H1 (cell line): Measurements from ENCODE around the gene MRPS2. TPM values are rescaled to one million over a fixed set of nuclear protein-coding genes. Genes with fewer than 3 reads are reported as not detected.

ENCODE experiments used
- CTCF ChIA-PET: fragments of 300-600 bp; sonication (Branson Sonifier 250); formaldehyde crosslinking; loops from one replicate; lab custom pipeline; 2021; ENCODE audit not compliant: partially characterized antibody; lab: Charles Lee
- POLR2A ChIA-PET: fragments of 300-600 bp; sonication (Branson Sonifier 250); formaldehyde crosslinking; loops from one replicate; lab custom pipeline; 2021; ENCODE audit warnings: inconsistent platforms; ENCODE audit not compliant: partially characterized antibody; lab: Charles Lee
- DNase-seq, 2 experiments: peaks; one replicate each; pipeline versions ENCODE4 v3.0.0 to v3.0.0-alpha.2; 2010 to 2022; ENCODE audit warnings: low spot score in 2 of 2, low read depth in 1 of 2, mixed read lengths in 1 of 2
- FAIRE-seq: peaks from 2 replicates; lab custom pipeline; 2011; peaks lifted over from hg19 to GRCh38; lab: Jason Lieb, UNC
- H2AFZ ChIP-seq: 2 replicates; pipeline ENCODE4 v1.8.1; 2012; ENCODE audit warnings: low read length, inconsistent platforms
- H2AK5ac ChIP-seq: 2 replicates; pipeline ENCODE4 v1.6.1; 2013; ENCODE audit warnings: low read depth, low read length
- H2BK120ac ChIP-seq: replicated peaks from 2 replicates; pipeline ENCODE3; 2013; ENCODE audit warnings: low read depth, low read length, inconsistent platforms
- H2BK12ac ChIP-seq: 2 replicates; pipeline ENCODE4 v1.6.1; 2013; ENCODE audit warnings: low read depth, low read length
- H2BK15ac ChIP-seq: 2 replicates; pipeline ENCODE4 v1.6.1; 2013; ENCODE audit warnings: low read length
- H2BK20ac ChIP-seq: 2 replicates; pipeline ENCODE4 v1.6.1; 2013; ENCODE audit warnings: low read length
- H2BK5ac ChIP-seq: 2 replicates; pipeline ENCODE4 v1.6.1; 2013; ENCODE audit warnings: low read depth, low read length
- H3K14ac ChIP-seq: 2 replicates; pipeline ENCODE4 v1.6.1; 2013; ENCODE audit warnings: inconsistent platforms; ENCODE audit not compliant: insufficient read length
- H3K18ac ChIP-seq: 2 replicates; pipeline ENCODE4 v1.6.1; 2013; ENCODE audit warnings: low read length; ENCODE audit errors: extremely low read depth
- H3K23ac ChIP-seq: 2 replicates; pipeline ENCODE4 v1.6.1; 2013; ENCODE audit warnings: inconsistent platforms; ENCODE audit not compliant: insufficient read length
- H3K23me2 ChIP-seq: 2 replicates; pipeline ENCODE4 v1.6.1; 2013; ENCODE audit warnings: low read depth, low read length
- H3K27ac ChIP-seq: 2 replicates; pipeline ENCODE4 v1.6.1; 2011; ENCODE audit warnings: low read depth, low read length, inconsistent platforms
- H3K27me3 ChIP-seq, 4 experiments: replicated peaks in 1 of 4; 1 replicate in 1 of 4; 2 replicates in 3 of 4; pipeline versions ENCODE4 v1.6.1 to v1.8.1; 2011 to 2013; ENCODE audit warnings: low read length in 3 of 4, mild to moderate bottlenecking in 3 of 4, inconsistent platforms in 2 of 4, mixed read lengths in 2 of 4, moderate library complexity in 1 of 4; ENCODE audit not compliant: control insufficient read depth in 3 of 4, insufficient read depth in 3 of 4; ENCODE audit errors: extremely low read depth in 1 of 4
- H3K36me3 ChIP-seq, 4 experiments: 2 replicates each; pipeline versions ENCODE4 v1.6.1 to v1.8.1; 2011 to 2013; ENCODE audit warnings: mild to moderate bottlenecking in 4 of 4, low read length in 3 of 4, moderate library complexity in 2 of 4, control low read depth in 1 of 4, inconsistent platforms in 1 of 4; ENCODE audit not compliant: insufficient read depth in 4 of 4, control insufficient read depth in 2 of 4
- H3K4ac ChIP-seq: replicated peaks from 2 replicates; pipeline ENCODE3; 2013; ENCODE audit warnings: low read length, low read depth, mixed read lengths, inconsistent platforms; ENCODE audit not compliant: insufficient read length
- H3K4me1 ChIP-seq, 4 experiments: replicated peaks in 1 of 4; 1 replicate in 1 of 4; 2 replicates in 3 of 4; pipeline versions ENCODE4 v1.6.1 to v1.8.1; 2011 to 2013; ENCODE audit warnings: low read length in 3 of 4, inconsistent platforms in 2 of 4, mixed read lengths in 1 of 4; ENCODE audit not compliant: insufficient read depth in 4 of 4, control insufficient read depth in 3 of 4
- H3K4me2 ChIP-seq, 2 experiments: 2 replicates each; pipeline versions ENCODE4 v1.6.1 to v1.8.1; 2011 to 2013; ENCODE audit warnings: low read depth in 2 of 2, low read length in 2 of 2, control low read depth in 1 of 2, inconsistent platforms in 1 of 2, mild to moderate bottlenecking in 1 of 2; ENCODE audit not compliant: insufficient read depth in 1 of 2
- H3K4me3 ChIP-seq, 4 experiments: fragments of 200-600, 300-600 bp in 1 of 4; sonication (generic), shearing (Covaris generic), sonication (Bioruptor Twin) in 1 of 4; 2 replicates each; pipeline versions ENCODE4 v1.5.1 to v1.8.1; 2011 to 2016; ENCODE audit warnings: low read length in 4 of 4, low read depth in 3 of 4, control low read depth in 2 of 4, inconsistent platforms in 2 of 4, mild to moderate bottlenecking in 2 of 4, mixed read lengths in 1 of 4, moderate library complexity in 1 of 4; ENCODE audit not compliant: insufficient read depth in 2 of 4; ENCODE audit errors: extremely low read depth in 1 of 4
- H3K56ac ChIP-seq: replicated peaks from 2 replicates; pipeline ENCODE3; 2013; ENCODE audit warnings: low read depth, mild to moderate bottlenecking, mixed read lengths, low read length, inconsistent platforms; ENCODE audit not compliant: insufficient read length
- H3K79me1 ChIP-seq: 2 replicates; pipeline ENCODE4 v1.6.1; 2013; ENCODE audit warnings: low read depth, low read length, control low read depth
- H3K79me2 ChIP-seq, 2 experiments: 2 replicates each; pipeline versions ENCODE4 v1.6.1 to v1.8.1; 2012 to 2013; ENCODE audit warnings: low read length in 2 of 2, mild to moderate bottlenecking in 2 of 2, inconsistent platforms in 1 of 2; ENCODE audit not compliant: insufficient read depth in 2 of 2, control insufficient read depth in 1 of 2
- H3K9ac ChIP-seq, 4 experiments: replicated peaks in 1 of 4; 1 replicate in 1 of 4; 2 replicates in 3 of 4; pipeline versions ENCODE4 v1.6.1 to v1.8.1; 2011 to 2013; ENCODE audit warnings: low read depth in 3 of 4, low read length in 3 of 4, control low read depth in 2 of 4, mild to moderate bottlenecking in 2 of 4, moderate library complexity in 2 of 4, inconsistent platforms in 1 of 4; ENCODE audit errors: extremely low read depth in 1 of 4
- H3K9me3 ChIP-seq, 2 experiments: 2 replicates each; pipeline versions ENCODE4 v1.6.1 to v1.8.1; 2012 to 2013; ENCODE audit warnings: mild to moderate bottlenecking in 2 of 2, moderate library complexity in 2 of 2, control low read depth in 1 of 2, inconsistent platforms in 1 of 2, low read depth in 1 of 2, low read length in 1 of 2, mixed read lengths in 1 of 2; ENCODE audit not compliant: insufficient read depth in 2 of 2
- H4K20me1 ChIP-seq, 2 experiments: replicated peaks in 1 of 2; 2 replicates each; pipeline versions ENCODE3 to v1.8.1; 2011 to 2013; ENCODE audit warnings: inconsistent platforms in 2 of 2, low read length in 2 of 2, mild to moderate bottlenecking in 1 of 2; ENCODE audit not compliant: insufficient read depth in 2 of 2, control insufficient read depth in 1 of 2
- H4K5ac ChIP-seq: 2 replicates; pipeline ENCODE4 v1.6.1; 2013; ENCODE audit warnings: low read length, low read depth, mixed read lengths, inconsistent platforms; ENCODE audit not compliant: insufficient read length
- H4K8ac ChIP-seq: 2 replicates; pipeline ENCODE4 v1.8.0; 2013; ENCODE audit warnings: mild to moderate bottlenecking, moderate library complexity, low read length, inconsistent platforms; ENCODE audit not compliant: insufficient read depth; ENCODE audit errors: extremely low read depth
- H4K91ac ChIP-seq: replicated peaks from 2 replicates; pipeline ENCODE3; 2013; ENCODE audit warnings: low read length, mixed read lengths, inconsistent platforms; ENCODE audit not compliant: insufficient read length
- BRCA1 ChIP-seq: IDR thresholded peaks from 2 replicates; pipeline ENCODE4 v1.6.1; 2012; ENCODE audit warnings: low read depth, low read length, improper control_type of control experiment
- CBX5 ChIP-seq: fragments of 300-800, 300-1000 bp; sonication (generic); IDR thresholded peaks from 2 replicates; pipeline ENCODE4 v1.7.1; 2016; ENCODE audit warnings: antibody characterized with exemption, low read length, low read depth
- CHD1 ChIP-seq: IDR thresholded peaks from 2 replicates; pipeline ENCODE4 v1.6.1; 2012; ENCODE audit warnings: low read depth, low read length, improper control_type of control experiment
- EP300 ChIP-seq, 2 experiments: IDR thresholded peaks; 1 replicate in 1 of 2; 2 replicates in 1 of 2; pipeline ENCODE4 v1.6.1; 2011 to 2012; ENCODE audit warnings: low read depth in 2 of 2, low read length in 2 of 2, mild to moderate bottlenecking in 2 of 2, borderline replicate concordance in 1 of 2, inconsistent platforms in 1 of 2, moderate library complexity in 1 of 2
- MAFK ChIP-seq: IDR thresholded peaks from 2 replicates; pipeline ENCODE4 v1.6.1; 2012; ENCODE audit warnings: low read depth, mild to moderate bottlenecking, improper control_type of control experiment, low read length
- MAX ChIP-seq: IDR thresholded peaks from 2 replicates; pipeline ENCODE4 v1.6.1; 2012; ENCODE audit warnings: inconsistent platforms
- POU5F1 ChIP-seq: IDR thresholded peaks from 2 replicates; pipeline ENCODE4 v1.6.1; 2011; ENCODE audit warnings: low read depth, mild to moderate bottlenecking, low read length, moderate library complexity
- SP4 ChIP-seq: IDR thresholded peaks from 2 replicates; pipeline ENCODE4 v1.6.1; 2012; ENCODE audit warnings: low read length, inconsistent platforms
- SUZ12 ChIP-seq: fragments of 200-600 bp; sonication (generic); IDR thresholded peaks from 2 replicates; pipeline ENCODE4 v1.6.1; 2012; ENCODE audit warnings: mild to moderate bottlenecking, inconsistent platforms, low read length, moderate library complexity, mixed read lengths
- WGBS, 2 experiments: shearing (Covaris generic) in 1 of 2; methylation state at CpG; one replicate each; pipeline versions ENCODE4 v1.1.6 to v1.1.7; 2013 to 2015; ENCODE audit warnings: low lambda C conversion rate in 2 of 2, mixed read lengths in 2 of 2, inconsistent platforms in 1 of 2, low coverage in 1 of 2, missing lambda C conversion rate in 1 of 2; ENCODE audit not compliant: insufficient replicate concordance in 2 of 2, insufficient coverage in 1 of 2, insufficient read length in 1 of 2; ENCODE audit errors: extremely low coverage in 1 of 2, missing lambda C conversion rate in 1 of 2; 5-methylcytosine and 5-hydroxymethylcytosine counted together
- polyA plus RNA-seq, 7 experiments: library from polyadenylated mRNA; depleted of rRNA in 3 of 7; stranded (reverse) in 5 of 7; unstranded in 2 of 7; fragments of >200 nt in 5 of 7; fragments of 200-250 nt in 2 of 7; gene quantifications; 1 replicate in 5 of 7; 2 replicates in 1 of 7; 4 replicates in 1 of 7; pipeline versions ENCODE4 v1.2.1 to v1.2.3, GENCODE V29; 2011 to 2013; ENCODE audit warnings: missing spikeins in 2 of 7, mixed read lengths in 2 of 7
- total RNA-seq: library from RNA; stranded (reverse); fragmentation: NEBNext Ultra II Directional; extraction: Animal tissue kit (Norgen Biotek cat#: 25700); gene quantifications from 2 replicates; pipeline ENCODE4 v1.2.1, GENCODE V29; 2021

Gene MRPS2
- total and polyA plus RNA-seq, 2 of the 8 experiments (the other 6 are each of a cell fraction or from before 2014, with no cell fraction given): 78.6 to 476 TPM

GRCh38 chr9:135533113-135533512 is 32.6 kb downstream of the MRPS2 start:
- no peaks in the 10 kb centered on the region for H3K27me3 ChIP-seq
- no peaks in the 10 kb centered on the region for H3K36me3 ChIP-seq
- no peak overlapping the region for H3K4me2 ChIP-seq
- H3K56ac ChIP-seq: no peak overlapping the region
- H4K5ac ChIP-seq: no peak overlapping the region
- FAIRE-seq: no peak
- no peak overlapping the region for H2AFZ ChIP-seq
- H3K14ac ChIP-seq: no peak overlapping the region
- no peak overlapping the region for H2BK5ac ChIP-seq
- peaks cover 0 to 2% (median 0%) of the 10 kb centered on the region in 4 experiments; a peak in 1 of 7 replicates for H3K4me1 ChIP-seq
- peak in 1 of 2 experiments; percentile 19 for DNase-seq
- H3K23me2 ChIP-seq: no peaks in the 10 kb centered on the region
- H3K18ac ChIP-seq: no peak overlapping the region
- no peak overlapping the region for H3K27ac ChIP-seq
- POLR2A ChIA-PET: interaction anchor here (1.4 kb wide), 1 partner anchor 29 kb away, joined by 4 read pairs; no protein-coding TSS in a partner anchor
- H4K8ac ChIP-seq: no peak overlapping the region
- H3K23ac ChIP-seq: no peak overlapping the region
- no peak overlapping the region for H2AK5ac ChIP-seq
- no peak overlapping the region for H3K4ac ChIP-seq
- no peak overlapping the region for H2BK120ac ChIP-seq
- H3K4me3 ChIP-seq: no peak overlapping the region
- no peaks in the 10 kb centered on the region for H3K79me2 ChIP-seq
- no peak overlapping the region for H2BK20ac ChIP-seq
- H2BK15ac ChIP-seq: no peak overlapping the region
- no peak overlapping the region for H2BK12ac ChIP-seq
- H3K79me1 ChIP-seq: no peaks in the 10 kb centered on the region
- TF ChIP-seq POU5F1 (no peak), MAX (no peak), SUZ12 (no peak), EP300 (IDR thresholded peaks at IDR 0.05; ENCODE audit: borderline replicate concordance in 1 of 2, low read depth in 2 of 2, low read length in 2 of 2) (no peak), BRCA1 (no peak), CHD1 (no peak), SP4 (no peak), CBX5 (no peak), MAFK (no peak)
- TF ChIP-seq, all 59 proteins: peak for 0
- WGBS, 2 experiments: 89% methylated on average over 3 of the region's 3 CpGs; no CpG with 5 or more reads in 1 of the 2 experiments
- H3K9ac ChIP-seq: no peak overlapping the region
- no peaks in the 10 kb centered on the region for H3K9me3 ChIP-seq
- H4K91ac ChIP-seq: no peak overlapping the region
- CTCF ChIA-PET: interaction anchor here (0.5 to 2.9 kb wide), 3 partner anchors 10 to 27 kb away, joined by 3 to 8 read pairs (median 4); no protein-coding TSS in a partner anchor
- H4K20me1 ChIP-seq: no peaks in the 10 kb centered on the region
